SKM-1 (cell line): ENCODE results near the gene VEZF1.
"Not testable (repeated sequence)": the region's sequence is repeated elsewhere in the genome, so short reads cannot be mapped to it uniquely, and the experiment has no call there.

Experiments
- DNase-seq: peaks from one replicate; lab custom pipeline; 2025; ENCODE audit not compliant: unreplicated experiment; lab: John Stamatoyannopoulos, UW

Gene VEZF1

DNA sequence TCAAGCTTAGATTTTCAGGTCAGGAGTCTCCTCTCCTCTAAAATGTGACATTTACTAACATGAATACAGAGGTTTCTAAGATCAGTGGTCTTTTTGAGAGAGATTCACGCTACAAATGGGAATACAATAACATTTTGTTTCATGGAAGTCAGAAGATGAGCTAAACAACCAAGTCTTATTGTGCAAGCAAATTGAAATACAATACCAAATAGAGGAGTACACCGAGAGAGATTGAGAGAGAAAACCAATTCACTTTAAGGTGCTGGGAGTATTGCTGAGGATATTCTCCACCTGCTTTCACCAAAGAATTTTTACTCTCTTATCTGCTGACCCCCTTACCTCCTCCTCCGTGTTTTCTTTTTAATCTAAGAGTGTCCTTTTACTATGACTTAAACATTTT lies 11.5 kb downstream of the VEZF1 start:
- no peak for DNase-seq

DNA sequence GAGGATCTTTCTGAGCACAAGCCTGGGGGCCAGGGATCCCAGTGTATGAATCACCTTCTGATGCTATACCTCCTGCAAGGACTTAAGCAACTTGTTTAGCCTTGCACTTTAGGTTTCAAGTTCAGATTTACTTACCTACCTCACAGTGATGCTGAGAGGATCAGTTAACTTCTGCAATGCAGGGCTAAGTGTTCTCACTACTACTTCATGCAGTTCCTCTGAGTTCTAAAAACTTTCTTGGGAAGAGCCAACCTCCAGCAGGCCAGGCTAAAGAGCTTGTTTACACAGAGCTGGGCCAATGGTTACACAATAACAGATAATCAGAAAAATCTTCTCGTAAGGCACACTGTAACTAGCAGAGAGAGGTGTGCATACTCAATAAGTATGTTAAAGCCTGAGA lies 13.0 kb downstream of the VEZF1 start:
- no peak for DNase-seq

DNA sequence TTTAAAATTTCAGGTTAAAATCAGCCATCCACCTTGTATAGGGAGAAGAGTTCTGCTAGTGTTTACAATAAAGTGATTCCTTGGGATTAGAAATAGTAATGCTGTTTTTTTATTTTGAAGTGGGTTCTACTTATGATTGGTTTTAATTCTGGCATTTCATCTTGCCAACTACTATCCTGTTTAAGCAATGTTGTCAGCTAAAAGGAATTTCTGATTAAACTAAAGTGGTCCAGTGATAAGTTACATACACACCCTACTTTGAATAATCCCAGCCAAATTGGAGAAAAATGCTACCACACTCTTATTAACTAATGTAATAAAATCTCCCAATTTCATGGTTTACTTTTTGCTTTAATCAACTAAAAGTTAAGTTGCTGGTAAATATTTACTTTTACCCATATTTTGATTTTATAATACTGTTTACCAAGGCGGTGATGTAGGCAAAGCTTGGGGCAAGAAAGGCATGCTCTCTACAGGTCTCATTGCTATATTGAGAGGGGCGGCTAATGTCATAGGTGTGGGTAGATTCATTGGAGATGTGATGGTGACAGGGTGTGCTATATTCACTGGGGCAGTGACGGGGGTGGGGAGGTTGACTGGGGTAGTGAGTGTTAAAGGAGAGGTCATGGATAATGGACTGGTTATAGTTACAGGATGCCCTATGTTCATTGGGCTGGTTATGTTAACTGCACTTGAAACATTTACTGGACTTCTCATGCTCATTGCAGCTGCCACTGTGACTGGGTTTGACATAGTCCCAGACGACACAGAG lies 13.8 kb downstream of the VEZF1 start:
- not testable (repeated sequence) for DNase-seq

DNA sequence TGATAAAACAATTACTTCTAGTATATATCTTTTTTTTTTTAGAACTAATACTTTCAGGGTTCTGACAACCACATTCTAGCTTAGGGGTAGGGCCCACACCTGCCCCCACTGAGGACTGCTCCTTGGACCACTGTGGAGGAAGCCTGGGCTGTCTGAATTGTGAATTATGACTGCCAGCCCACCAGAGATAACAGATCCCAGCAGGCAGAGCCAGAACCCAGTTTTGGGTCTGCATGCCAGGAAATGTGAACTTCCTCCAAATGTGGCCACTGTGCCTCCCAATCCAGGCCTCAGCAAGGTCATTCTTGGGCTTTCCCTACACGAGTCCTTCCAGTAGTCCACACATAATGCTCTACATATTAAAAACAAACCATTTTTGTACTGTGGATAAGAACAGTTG lies 15.9 kb downstream of the VEZF1 start:
- DNase-seq, result no peak

DNA sequence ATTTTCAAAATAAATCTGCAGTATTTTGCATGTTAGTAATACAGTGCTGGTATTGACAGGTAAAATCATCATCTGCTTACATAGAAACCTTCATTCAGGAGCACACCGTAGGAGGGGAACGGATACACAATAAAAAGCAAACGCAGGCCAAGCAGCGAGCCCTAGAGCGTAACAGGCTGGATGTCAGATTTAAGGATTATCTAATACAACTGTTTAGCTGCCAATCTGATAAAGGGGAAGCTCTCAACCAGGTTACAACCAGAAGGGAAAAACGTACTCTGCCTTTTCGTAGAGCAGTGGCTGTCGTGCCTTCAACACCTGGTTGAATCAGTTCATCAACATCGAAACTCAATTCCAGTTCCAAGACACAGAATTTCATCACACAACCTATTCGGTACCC lies 16.5 kb downstream of the VEZF1 start:
- no peak for DNase-seq

- no peak for DNase-seq
These were observed 17.3 kb downstream of the VEZF1 start for GRCh38 chr17:57970710-57971109.

DNA sequence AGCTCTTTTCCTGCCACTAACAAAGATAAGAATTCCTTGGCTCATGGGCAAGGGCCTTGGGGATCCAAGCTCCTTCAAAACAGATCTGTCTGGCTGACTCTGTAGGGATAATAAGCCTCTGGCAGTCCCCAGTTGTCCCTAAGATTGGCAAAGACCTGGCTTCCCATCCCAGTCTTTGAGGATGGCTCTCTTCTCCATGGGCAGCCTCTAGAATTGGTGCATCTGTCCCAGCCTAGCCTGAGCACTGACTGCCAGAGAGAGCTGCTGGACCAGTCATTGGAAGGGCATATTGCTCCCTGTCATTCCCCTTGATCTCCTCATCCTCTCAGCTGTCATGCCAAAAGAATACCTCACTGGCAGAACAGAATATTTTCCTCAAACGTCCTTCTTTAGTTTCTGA lies 19.6 kb downstream of the VEZF1 start:
- DNase-seq, result no peak

GRCh38 chr17:57966875-57967274 lies 21.2 kb downstream of the VEZF1 start:
- DNase-seq, result no peak

- DNase-seq, result no peak
These were observed 21.8 kb downstream of the VEZF1 start for GRCh38 chr17:57966246-57966645.

DNA sequence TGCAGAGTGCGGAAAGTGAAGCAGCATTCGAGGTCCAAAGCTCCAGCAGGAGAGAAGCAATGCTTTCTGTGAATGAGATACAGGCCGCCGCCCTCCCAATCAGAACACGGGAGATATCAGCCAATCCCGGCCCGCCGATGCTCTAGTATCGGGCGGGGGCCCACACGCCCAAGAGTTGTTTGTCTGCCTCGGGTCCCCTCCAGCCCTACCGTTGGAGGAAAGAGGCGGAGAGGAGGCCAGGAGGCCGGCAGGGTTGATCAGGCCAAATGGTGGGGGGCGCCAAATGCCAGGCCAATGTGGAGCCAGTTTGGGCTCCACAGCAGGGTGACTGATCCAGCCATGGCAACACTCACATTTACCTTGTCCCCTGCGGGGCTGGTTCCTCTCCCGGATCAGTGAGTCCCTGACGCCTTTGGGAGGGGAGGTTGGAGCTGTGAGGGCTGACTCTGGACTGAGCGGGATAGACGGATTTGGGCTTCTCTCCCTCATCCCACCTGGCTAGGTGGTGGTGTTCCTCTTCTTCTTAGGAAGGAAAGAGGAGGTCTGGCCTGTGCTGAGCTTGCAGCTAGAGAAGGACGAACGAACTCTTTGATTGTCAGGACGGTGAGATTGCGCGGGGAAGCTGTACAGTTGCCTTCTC lies 22.4 kb downstream of the VEZF1 start:
- no peak for DNase-seq

DNA sequence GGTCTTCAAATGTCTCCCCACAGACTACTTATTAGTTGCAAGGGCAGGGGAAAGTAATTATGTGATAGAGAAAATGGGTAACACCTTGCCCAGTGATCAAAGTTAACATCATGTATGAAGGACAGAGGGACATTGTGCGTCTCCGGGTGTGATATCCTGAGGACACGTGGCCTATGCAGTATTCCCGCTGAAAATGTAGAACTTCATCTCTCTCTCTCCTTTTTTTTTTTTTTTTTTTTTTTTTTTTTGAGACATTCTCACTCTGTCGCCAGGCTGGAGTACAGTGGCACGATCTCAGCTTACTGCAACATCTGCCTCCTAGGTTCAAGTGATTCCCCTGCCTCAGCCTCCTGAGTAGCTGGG lies 24.9 kb downstream of the VEZF1 start:
- DNase-seq, result no peak

- no peak for DNase-seq
These were observed 25.5 kb downstream of the VEZF1 start for GRCh38 chr17:57962279-57963148.

DNA sequence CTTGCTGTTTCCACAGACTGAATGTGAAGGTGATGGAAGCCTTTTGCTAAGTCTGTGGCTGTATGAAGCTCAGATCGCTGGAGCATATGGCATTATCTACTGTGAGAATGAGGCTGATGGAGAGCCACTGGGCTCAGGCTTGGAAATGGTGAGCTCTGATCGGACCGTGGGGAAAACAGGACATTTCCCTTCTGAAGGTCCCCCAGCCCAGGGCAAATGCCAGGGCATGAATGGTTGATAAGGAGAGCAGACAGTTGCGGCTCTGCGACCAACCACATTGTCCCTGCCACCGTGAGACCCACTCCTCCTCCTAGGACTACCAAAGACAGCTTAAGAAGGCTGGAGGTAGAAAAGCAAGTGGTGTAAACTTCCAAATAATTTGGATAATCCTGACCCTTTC lies 28.1 kb downstream of the VEZF1 start:
- DNase-seq, result no peak

DNA sequence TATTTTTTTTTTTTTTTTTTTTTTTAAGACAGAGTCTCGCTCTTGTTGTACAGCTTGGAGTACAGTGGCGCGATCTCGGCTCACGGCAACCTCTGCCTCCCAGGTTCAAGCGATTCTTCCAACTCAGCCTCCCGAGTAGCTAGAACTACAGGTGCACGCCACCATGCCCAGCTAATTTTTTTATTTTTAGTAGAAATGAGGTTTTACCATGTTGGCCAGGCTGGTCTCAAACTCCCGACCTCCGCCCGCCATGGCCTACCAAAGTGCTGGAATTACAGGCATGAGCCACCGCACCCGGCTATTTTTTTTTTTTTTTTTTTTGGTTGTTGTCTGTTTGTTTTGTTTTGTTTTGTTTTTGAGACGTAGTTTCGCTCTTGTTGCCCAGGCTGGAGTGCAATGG lies 29.7 kb downstream of the VEZF1 start:
- DNase-seq, result not testable (repeated sequence)

DNA sequence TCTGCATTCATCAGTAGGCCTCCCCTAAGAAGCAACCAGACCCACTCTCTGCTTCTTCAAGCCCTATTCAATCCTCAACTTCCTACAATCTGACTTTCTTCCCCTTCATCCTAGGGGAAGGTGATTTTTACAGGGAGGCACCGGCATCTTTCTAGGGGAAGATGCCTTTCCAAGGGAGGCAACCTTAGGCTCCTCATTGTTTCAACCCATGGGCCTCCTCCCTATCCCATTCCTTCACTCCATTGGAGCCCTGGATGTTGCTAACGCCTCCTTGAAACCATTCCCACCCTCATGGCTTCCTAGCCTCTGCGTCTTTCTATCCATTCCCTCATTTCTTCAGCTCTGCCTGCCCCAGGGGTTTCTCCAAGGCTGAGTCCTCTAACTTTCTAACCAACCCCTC lies 30.2 kb downstream of the VEZF1 start:
- DNase-seq, result no peak

DNA sequence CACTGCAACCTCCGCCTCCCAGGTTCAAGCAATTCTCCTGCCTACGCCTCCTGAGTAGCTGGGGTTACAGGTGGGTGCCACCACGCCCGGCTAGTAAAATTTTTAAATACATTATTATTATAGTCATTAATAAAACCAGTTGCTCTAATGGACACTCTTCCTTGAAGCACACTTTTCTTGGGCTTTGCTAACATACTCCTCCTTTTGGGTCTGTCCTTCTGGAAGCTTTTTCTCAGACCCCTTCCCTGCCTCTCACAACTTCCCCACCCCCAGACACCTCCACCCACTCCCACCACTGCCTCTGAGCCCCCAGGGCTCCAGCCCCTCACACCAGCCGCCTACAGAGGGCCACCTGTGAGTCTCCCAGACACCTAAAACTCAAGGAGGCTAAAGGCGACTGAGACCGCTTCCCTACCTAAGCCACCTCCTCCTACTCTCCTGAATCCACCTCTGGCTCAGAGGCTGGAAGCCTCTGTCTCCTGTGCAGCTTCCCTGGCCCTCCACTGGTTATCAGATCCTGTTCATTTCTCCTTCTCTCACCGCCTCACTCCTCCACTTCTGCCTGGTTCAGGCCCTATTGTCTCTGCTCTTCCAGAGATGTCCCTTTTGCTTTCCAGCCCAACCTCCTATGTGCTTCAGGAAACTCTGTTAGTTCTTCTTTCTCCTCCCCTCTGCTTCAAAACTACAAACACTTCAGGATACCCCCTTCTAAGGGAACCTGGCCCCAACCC lies 30.8 kb downstream of the VEZF1 start:
- DNase-seq, result no peak

- DNase-seq, result no peak
These were observed 31.5 kb downstream of the VEZF1 start for GRCh38 chr17:57956291-57957119.

DNA sequence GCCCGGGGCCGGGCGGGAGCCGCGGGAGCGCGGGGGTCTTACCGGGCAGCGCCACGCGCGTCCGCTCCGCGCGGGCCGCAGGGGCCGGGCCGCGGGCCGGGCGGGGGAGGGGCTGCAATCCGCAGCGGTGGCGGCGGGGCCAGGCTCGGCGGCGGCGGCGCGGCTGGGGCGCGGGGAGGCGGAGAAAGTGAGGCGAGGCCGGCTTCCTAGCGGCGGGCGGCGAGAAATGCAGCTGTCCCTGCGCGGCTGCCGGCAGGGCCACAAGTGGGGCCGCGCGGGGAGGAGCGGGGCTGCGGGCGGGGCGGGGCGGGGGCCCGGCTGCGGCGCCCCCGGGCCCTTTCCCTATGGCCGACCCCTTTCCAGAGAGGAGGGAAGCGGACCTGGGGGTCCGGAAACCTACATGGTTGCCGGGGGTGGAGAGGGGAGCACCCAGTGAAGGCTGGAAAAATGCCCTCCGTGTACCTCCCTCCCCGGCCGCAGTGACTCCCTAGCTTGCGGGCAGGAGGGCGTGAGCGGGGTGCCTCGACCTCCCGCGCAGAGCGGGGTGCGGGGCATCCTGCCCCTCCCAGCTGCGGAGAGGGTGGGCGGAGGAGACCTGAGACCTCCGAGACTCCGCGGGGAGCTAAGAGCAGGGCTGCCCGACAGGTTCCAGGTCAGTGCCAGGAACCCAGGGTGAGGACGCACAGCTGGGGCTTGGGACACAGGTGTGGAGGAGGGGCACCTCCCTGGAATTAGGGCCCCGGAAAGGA lies 32.7 kb downstream of the VEZF1 start, which contains the start of gene CUEDC1:
Gene CUEDC1, minus strand, starts transcription at position 230 of the 749 bp plus-strand sequence. CDS start 69,848 bp downstream, outside the sequence.
- DNase-seq, result peak; percentile 25

GRCh38 chr17:57954397-57955182 lies 33.5 kb downstream of the VEZF1 start:
- DNase-seq, result no peak
